HG02678 (cell line): ENCODE results near the gene TBC1D5.

ENCODE experiments used
- ATAC-seq: cut with Tn5 transposase; IDR thresholded peaks from one replicate; pipeline ENCODE4 v1.9.1; 2021; ENCODE audit warnings: mild to moderate bottlenecking, moderate library complexity; ENCODE audit not compliant: unreplicated experiment

Gene TBC1D5

DNA sequence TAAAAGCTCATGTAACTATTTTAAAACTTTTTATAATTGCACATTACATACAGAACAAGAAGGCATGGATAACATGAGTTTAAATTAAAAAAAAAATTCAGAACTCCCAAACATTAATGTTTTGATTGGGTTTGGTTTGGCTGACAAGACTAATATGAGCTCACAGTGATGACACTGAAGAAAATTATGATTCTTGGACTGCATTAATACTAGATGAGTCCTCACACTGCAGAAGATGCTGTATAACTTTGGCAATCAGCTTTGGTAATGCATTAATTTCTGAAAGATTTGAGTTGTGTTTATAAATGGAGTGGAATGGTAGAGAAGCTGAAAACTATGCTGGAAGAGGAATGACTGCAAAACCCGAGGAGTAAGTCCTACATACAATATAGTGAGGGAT lies 498.8 kb downstream of the TBC1D5 start:
- no peak for ATAC-seq

DNA sequence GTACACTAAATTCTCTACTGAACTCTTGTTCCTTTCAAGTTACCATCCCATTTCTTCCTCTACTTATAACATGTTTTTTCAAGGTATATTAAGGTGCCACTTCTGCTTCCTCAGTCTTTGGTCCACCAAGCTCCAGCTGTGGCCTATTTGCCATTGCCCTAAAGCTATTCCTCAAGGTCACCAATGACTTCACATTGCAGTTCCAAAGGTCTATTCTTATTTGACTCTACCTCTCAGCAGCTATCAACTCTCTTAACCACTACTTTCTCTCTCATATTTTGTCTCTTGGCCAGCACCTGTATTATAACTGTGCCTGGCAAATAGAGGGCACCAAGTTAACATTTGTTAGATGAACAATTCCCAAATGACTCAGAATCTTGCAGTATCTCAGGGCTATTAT lies 503.0 kb downstream of the TBC1D5 start:
- no peak for ATAC-seq

DNA sequence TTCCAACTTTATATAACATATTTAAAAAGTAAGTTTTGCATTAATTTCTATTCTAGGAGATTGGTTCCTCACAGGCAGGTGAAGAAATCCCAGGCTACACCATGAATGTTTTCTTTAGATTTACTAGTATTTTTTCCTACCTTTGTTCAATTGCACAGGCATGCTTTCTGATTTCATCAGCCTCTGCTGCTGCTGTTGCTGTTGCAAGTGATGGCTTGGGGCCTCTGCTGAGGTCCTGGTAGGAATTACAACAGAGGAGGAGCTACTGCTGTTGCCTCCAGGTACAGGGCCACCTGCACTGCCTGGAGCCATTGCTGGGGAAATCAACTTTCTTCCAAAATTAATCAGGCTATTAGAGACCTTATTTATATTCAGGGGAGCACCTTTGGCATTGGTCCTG lies 504.4 kb downstream of the TBC1D5 start:
- no peak for ATAC-seq

DNA sequence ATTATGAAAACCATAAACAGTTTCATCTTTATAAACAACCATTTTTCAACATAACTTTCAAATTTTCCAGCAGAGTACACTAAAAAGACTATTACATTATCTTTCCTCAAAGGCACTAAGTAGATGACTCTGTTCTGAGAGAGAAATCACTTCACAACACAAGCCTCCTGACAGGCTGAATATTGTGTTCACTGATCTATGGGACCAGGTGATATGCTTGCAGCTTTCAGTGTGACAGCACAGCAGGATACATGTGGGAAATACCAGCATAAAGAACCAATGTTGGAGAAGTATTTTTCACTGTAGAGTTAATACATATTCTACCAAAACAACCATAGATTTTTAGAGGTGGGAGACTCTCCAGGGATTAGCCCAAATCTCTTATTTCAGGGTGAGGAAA lies 507.1 kb downstream of the TBC1D5 start:
- ATAC-seq: no peak

DNA sequence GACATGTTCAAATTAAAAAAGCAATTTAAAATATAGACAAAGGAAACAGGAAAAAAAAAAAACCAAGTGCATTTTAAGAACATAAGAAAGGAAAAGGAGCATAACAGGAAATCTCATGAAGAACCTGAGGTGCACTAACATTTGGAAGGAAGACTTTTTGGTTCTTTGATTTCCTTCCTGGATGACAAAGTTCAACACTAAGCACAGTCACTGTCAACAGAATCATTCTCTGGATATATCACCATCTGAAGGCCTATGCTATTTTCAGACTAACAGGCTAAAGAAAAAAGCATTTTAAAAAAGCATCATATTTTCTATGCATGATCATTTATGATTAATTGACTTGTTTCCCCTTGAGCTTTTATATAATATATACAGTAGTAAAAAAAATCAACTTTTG lies 508.0 kb downstream of the TBC1D5 start:
- no peak for ATAC-seq

DNA sequence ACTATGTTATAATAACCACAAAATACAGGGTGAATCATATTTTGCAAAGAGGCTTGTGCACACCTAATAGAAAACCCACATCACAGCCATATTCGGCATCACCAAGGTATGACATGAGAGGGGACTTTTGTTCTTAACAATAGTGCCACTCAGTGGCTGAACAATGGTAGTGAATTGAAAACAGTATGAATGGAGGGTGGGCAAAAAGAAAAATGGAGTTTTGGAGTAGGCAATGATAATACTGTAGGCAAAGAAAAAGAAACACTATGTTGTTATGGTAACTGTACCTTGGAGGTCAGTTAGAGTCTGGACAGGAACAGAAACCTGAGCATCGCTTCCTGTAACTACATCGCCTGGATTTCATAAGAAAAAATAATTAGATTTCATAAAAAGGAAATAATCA lies 509.0 kb downstream of the TBC1D5 start:
- ATAC-seq: peak; percentile 87

DNA sequence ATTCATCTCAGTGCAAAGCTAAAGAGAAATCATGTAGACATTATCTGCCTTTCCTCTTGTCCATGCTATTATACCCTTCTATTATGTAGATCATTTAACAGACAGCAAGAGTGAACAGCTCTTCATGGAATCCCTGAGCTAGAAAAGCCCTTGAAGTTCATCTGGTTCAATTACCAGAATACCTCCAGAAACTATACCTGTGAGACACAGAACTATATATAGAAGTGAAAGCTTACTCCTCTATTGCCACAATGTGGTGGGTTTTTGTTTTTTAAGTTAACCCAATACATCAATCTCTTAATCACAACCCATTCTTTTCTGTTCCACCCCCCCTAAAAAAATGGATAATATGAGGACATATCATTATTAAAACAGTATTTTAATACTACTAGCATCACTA lies 510.0 kb downstream of the TBC1D5 start:
- ATAC-seq: peak; percentile 53

DNA sequence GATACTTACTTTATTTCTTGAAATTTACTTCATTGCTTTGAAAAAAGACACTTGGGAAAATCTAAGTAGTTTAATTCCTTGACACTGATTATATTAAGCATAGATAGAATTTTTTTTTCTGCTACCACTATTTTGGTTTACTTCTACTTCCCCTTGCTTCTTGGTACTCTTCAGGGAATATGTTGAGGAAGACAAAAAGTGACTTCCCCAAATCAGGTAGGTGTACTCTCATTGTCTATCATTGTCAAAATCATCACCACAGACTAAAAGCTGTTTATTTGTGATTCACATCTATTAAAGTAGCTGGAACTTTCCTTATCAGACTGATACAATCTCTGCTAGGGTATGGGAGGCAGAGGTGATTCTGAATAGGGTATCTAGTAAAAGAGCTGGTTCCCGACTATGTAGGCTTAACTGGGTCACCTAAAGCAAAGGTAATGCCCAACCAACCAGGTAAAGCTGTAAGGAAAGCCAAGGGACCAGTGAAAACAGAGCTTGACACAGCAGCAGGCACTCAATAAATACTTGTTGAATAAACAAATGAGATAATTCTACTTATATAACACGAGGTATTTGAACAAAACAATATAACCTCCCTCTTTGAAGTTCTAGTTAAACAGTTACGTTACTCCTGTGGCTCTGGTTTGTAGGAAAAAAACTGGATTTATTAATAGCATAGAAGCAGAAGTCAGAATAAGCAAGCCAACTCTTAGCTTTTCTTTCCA lies 510.7 kb downstream of the TBC1D5 start:
- ATAC-seq: no peak

DNA sequence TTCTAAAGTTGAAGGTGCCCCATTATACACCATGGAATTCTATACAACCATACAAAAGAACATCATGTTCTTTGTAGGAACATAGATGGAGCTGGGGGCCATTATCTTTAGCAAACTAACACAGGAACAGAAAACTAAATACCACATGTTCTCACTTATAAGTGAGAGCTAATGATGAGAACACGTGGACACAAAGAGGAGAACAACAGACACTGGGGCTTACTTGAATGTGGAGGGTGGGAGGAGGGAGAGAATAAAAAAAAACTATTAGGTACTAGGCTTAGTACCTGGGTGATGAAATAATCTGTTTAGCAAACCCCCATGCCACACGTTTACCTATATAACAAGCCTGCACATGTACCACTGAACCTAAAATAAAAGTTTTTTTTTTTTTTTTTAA lies 515.0 kb downstream of the TBC1D5 start:
- ATAC-seq: no peak

DNA sequence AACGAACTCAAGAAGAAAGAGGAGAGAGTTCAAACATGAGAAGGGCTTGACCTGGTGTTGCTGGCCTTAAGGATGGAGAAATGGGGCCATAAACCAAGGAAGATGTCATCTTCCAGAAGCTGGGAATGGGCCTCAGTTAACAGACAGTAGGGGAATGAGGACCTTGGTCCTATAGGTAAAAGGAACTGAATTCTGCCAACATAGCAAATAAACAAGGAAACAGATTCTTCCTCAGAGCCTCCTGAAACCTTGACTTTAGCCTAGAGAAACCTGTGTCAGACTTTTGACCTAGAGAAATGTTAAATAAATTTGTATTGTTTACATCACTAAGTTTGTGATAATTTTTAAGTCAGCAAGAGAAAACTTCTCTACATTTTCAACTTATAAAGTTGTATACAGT lies 520.9 kb downstream of the TBC1D5 start:
- no peak for ATAC-seq

DNA sequence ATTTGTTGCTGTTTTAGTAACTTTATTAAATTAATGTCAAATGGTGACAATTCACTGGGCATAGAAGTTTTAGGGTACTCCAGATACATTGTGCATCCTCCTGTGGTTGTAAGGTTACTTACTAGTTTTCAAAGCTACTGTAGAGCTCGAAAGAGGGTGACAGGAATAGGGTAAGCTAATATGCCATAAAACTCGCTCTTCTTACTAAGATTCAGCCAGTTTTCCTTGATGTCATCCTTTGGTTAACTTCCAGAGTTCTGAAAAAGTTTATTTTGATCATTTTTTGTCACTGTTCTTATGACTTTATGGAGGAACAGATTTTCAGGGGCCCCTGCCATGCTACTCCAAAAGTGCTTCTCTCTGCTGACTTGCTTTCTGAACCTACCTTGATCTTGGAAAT lies 522.8 kb downstream of the TBC1D5 start:
- ATAC-seq: no peak

DNA sequence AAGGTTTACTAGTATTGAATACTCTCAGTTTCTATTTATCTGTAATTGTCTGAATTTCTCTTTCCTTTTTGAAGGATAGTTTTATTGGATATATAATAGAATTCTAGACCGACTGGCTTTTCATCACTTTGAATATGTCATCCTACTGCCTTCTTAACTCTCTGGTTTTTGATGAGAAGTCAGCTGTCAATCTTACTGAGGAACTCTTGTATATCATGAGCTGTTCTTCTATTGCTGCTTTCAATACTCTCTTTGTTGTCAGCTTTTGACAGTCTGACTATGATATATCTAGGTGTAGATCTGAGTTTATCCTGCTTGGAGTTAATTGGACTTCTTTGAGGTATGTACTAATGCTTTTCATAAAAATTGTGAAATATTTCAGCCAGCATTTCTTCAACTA lies 523.8 kb downstream of the TBC1D5 start:
- ATAC-seq: no peak

DNA sequence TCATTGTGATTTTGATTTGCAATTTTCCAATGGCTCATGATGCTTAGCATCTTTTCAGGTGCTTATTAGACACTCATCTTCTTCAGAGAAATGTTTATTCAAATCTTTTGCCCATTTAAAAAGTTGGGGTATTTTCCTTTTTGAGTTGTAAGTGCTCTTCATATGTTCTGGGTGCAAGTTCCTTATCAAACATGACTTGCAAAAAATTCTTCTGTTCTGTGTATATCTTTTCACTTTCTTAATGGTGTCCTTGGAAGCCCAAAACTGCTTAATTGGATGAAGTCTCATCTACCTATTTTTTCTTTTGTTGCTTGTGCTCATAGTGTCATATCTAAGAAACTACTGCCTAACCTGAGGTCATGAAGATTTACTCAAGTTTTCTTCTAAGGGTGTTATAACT lies 524.8 kb downstream of the TBC1D5 start:
- no peak for ATAC-seq

DNA sequence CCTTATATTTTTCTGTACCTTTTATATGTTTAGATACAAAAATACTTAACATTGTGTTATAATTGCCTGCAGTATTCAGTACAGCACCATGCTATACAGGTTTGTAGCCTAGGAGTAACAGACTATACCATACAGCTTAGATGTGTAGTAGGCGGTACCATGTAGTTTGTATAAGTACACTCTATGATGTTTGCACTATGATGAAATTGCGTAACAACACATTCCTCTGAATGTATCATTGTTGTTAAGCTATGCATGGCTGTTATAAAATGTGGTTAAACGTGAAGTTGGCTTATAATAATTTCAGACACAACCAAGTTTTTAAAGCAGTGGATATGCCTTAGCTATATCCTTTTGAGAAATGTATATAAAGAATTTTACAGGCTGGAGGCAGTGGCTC lies 529.3 kb downstream of the TBC1D5 start:
- no peak for ATAC-seq

DNA sequence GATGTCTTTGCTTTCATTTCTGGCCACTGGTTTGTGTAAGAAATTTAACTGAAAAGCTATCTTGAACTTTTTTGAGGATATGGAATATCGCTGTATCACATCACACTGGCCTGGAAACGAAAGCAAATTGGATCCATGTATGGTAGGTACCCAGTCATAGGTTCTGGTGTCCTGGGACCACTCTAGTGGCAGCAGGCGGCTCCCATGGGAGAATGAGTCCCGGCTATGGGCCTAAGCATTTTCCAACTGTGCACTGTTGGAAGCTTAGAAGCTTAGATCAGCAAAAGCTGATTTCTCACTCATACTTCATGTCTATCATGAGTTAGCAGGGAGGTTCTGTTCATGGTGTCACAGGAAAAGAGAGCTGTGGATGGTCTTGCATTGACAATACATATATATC lies 534.5 kb downstream of the TBC1D5 start:
- ATAC-seq: no peak

DNA sequence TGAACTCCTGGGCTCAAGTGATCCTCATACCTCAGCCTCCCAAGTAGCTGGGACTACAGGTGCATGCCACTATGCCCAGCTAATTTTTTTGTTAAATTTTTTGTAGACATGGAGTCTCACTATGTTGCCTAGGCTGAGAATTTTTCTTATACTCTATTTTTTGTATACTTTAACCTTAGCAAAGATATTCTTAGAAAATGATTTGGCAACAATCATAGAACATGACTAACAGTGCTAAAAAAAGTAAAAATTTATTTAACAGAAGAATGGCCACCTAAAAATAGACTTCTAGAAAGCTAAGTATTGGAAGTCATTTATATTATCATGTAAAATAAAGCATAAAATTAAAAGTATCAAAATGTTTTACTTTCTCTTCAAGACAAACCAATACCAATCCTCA lies 535.4 kb downstream of the TBC1D5 start:
- no peak for ATAC-seq

DNA sequence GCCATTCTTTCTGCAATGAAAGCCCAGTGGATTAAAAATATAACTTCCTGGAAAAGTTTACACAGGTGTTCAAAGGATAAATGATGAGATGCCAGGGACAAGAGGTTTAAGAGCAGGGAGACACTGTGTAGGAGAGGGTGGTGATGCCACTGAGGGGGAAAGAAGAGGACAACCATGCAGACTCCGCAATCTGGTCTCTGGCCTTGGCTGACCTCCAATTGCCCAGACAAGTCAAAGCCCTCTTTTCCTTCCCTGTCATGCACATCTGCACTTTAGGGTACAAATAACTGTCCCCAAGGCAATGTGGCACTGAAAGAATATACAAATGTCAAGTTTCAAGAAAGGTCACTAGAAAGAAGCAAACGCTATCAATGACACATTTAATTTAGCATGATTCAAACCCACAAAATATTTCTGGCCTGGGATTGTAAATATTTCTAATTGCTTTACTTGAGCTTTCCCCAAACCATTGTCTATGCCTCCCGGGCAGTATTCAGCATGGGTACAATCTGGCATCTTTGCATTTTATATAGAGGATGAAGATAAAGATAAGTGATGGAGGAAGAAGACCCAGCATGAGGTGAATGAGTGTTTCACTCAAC lies 538.3 kb downstream of the TBC1D5 start:
- no peak for ATAC-seq

DNA sequence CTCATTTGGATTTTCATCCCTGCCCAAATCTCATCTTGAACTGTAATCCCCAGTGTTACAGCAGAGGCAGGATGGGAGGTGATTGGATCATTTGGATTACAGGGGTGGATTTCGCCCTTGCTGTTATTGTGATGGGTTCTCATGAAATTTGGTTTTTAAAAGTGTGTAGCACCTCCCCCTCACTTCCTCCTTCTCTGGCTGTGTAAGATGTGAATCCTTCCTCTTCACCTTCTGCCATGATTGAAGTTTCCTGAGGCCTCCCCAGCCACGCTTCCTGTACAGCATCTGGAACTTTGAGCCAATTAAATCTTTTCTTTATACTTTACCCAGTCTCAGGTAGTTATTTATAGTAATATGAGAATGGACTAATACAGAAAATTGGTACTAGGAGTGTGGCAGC lies 540.9 kb downstream of the TBC1D5 start:
- no peak for ATAC-seq

DNA sequence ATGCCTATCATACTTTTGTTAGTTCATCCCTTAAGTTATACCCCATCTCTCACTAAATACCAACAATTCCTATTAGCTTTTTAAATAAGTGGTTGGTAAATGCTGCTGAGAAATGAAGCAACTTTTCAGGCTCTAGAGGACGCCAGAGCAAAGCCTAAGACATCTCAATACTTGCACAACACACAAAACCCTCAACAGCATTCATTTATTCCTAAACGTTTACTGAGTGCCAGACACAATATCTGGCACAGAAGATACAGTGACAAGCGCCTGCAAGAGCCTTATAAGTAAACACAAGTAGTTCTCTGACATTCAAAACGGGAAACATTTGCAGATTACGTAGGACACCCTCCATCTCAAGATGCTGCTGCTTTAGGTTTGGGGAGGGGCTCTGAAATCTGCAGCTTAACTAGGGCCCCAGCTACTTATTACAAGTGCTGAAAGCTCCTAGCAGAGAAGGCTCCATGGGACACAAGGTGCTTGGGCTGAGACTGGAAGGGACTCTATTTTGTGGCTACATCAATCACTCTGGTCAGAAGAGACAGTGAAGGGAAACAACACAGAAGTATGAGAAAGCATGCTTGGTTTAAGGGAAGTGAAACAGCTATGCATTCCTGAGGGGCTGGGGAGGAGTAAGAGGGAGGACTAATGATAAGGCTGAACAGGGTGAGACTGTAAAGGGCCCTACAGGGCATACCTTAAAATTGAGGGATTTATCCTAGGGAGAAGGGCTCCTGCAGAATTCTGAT lies 546.4 kb downstream of the TBC1D5 start:
- peak; percentile 76 for ATAC-seq

DNA sequence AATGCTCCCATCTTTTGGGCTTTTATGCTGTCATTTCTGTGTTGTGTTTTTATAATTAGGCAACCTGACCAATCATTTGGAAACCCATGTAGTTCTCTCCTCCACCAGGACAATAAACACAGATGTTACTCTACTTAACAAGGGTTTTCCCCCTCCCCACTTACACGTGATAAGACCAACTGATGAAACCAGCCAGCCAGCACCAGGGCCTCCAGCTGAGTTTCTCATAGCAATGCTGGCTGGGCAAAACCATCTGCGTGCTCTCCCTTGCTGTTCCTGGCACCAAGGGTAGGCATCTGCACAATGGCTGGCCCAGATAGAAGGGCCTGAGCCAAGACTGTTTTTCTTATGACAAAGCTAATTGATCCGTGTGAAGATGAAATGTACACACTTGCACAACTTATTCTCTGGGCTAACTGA lies 547.2 kb downstream of the TBC1D5 start:
- peak; percentile 91 for ATAC-seq

DNA sequence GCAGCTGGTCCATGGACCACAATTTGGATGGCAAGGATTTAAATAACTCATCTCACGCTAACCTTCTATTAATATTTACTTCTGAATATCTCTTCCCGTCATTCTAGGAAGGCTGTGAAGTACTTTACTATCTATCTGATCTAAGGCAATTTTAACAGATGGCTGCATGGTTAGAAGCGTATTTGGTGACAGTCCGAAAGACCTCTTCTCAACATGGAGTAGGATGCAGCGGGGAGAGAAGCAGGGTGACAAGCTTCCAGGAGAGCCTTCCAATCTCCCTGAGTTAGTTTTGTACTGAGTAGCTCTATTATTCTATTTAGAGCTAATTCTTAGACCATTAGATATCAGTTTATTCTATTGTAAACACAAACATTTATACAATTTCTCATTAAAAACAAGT lies 548.3 kb downstream of the TBC1D5 start:
- no peak for ATAC-seq

DNA sequence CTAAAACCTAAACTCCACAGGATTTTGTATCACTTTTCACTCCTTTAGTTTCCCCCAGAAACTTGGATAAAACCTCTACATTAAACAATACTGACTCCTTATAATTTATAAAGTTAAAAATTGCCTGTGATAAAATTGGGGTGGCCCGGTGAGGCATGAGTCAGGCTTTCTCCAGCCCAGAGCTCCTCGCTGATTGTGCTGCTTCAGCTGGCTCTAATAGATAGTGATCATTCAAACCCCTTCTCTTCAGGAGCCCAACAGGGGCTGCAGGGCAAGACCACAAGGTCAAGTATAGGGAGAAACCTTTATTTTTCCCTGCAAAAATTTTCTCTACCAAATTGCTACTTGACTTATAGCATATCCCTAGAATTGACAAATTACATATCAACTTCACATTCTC lies 549.4 kb downstream of the TBC1D5 start:
- no peak for ATAC-seq
